H1 (cell line): ENCODE measurements around the gene LITAF. TPM values are rescaled to one million over a fixed set of nuclear protein-coding genes. Genes with fewer than 3 reads are reported as not detected.

Source experiments
- TEAD4 ChIP-seq: IDR thresholded peaks from 2 replicates; pipeline ENCODE4 v1.6.1; 2012; ENCODE audit warnings: low read depth, low read length, inconsistent platforms, mixed read lengths
- polyA plus RNA-seq, 7 experiments: library from polyadenylated mRNA; depleted of rRNA in 3 of 7; stranded (reverse) in 5 of 7; unstranded in 2 of 7; fragments of >200 nt in 5 of 7; fragments of 200-250 nt in 2 of 7; gene quantifications; 1 replicate in 5 of 7; 2 replicates in 1 of 7; 4 replicates in 1 of 7; pipeline versions ENCODE4 v1.2.1 to v1.2.3, GENCODE V29; 2011 to 2013; ENCODE audit warnings: missing spikeins in 2 of 7, mixed read lengths in 2 of 7
- total RNA-seq: library from RNA; stranded (reverse); fragmentation: NEBNext Ultra II Directional; extraction: Animal tissue kit (Norgen Biotek cat#: 25700); gene quantifications from 2 replicates; pipeline ENCODE4 v1.2.1, GENCODE V29; 2021

LITAF gene
- total and polyA plus RNA-seq, 2 of the 8 experiments (the other 6 are each of a cell fraction or from before 2014, with no cell fraction given), result 165 to 205 TPM

DNA sequence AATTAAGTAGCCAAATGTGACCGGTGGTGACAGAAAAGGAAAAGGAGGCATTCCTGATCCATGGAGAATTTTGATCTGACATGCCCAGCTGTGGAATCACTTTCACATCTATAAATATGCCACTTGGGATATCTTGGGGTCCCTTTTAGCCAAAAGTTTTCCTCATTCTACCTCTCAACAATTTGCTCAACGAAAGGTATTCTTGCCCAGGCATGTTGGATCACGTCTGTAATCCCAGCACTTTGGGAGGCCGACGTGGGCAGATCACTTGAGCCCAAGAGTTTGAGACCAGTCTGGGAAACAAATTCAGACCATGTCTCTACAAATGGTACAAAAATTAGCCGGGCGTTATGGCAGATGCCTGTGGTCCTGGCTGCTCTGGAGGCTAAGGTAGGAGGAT is 24.3 kb downstream of the LITAF start (continued):
- no peak for TF ChIP-seq TEAD4
- TF ChIP-seq, all 59 proteins: peak for 0
